ENCODE data around the gene MLLT1.

GRCh38 chr19:6262519-6262918 is 17.3 kb downstream of the MLLT1 start:
- TF ChIP-seq CTCF (IDR thresholded peaks at IDR 0.05): no peak
- TF ChIP-seq EP300 (IDR thresholded peaks at IDR 0.05): no peak
